Activated B cell treated with CpG ODN at 0.5 μM for 24 hours (primary cell): ENCODE data around the gene TASP1. TPM values are rescaled to one million over a fixed set of nuclear protein-coding genes. Genes with fewer than 3 reads are reported as not detected.

Experiments
- ATAC-seq: fragments of 200-7000 bp; cut with Tn5 transposase; one replicate; pipeline ENCODE4 v1.10.0; 2021; ENCODE audit warnings: low read depth, mild to moderate bottlenecking, moderate library complexity
- CTCF ChIA-PET: fragments of 350-600 bp; sonication (Branson Sonifier 250); formaldehyde crosslinking; loops from one replicate; lab custom pipeline; 2021; ENCODE audit warnings: antibody characterized with exemption; lab: Charles Lee
- POLR2A ChIA-PET: fragments of 350-600 bp; sonication (Branson Sonifier 250); formaldehyde crosslinking; loops from one replicate; lab custom pipeline; 2021; ENCODE audit warnings: antibody characterized with exemption; lab: Charles Lee
- DNase-seq: peaks from one replicate; pipeline ENCODE4 v3.0.0; 2022
- H3K27ac Mint-ChIP-seq: one replicate; pipeline ENCODE4 v1.8.0; 2020; ENCODE audit warnings: mixed read lengths
- H3K27me3 Mint-ChIP-seq: one replicate; pipeline ENCODE4 v1.8.0; 2021; ENCODE audit warnings: mixed read lengths
- H3K36me3 Mint-ChIP-seq: one replicate; pipeline ENCODE4 v1.8.0; 2021; ENCODE audit warnings: low read depth, mixed read lengths
- H3K4me1 Mint-ChIP-seq: one replicate; pipeline ENCODE4 v1.8.0; 2021; ENCODE audit warnings: mixed read lengths
- H3K4me3 Mint-ChIP-seq: one replicate; pipeline ENCODE4 v1.8.0; 2020; ENCODE audit warnings: mild to moderate bottlenecking, mixed read lengths
- H3K9me3 Mint-ChIP-seq: one replicate; pipeline ENCODE4 v1.8.0; 2020; ENCODE audit warnings: mixed read lengths
- CTCF ChIP-seq: fragments of 200-600 bp; IDR thresholded peaks from one replicate; pipeline ENCODE4 v1.8.0; 2022; ENCODE audit warnings: antibody characterized with exemption, mild to moderate bottlenecking
- intact Hi-C: fragments of 100-400 bp; cut with micrococcal nuclease; formaldehyde crosslinking; loops from one replicate; pipeline ENCODE4 v1.15.1; 2024
- total RNA-seq: library from RNA; stranded (reverse); gene quantifications from 2 replicates; pipeline ENCODE4 v1.2.3, GENCODE V29; 2022

TASP1 gene
- 17.6 and 20.6 TPM in 2 replicates for total RNA-seq

- H3K9me3 Mint-ChIP-seq, result no peaks in the 10 kb centered on the region
- H3K4me3 Mint-ChIP-seq, result peak within 1 kb of the TSS; percentile 90
- peak; percentile 87 for DNase-seq
- peak within 1 kb of the TSS; percentile 87 for H3K27ac Mint-ChIP-seq
- peaks cover 17% of the 10 kb centered on the region for H3K27me3 Mint-ChIP-seq
- ATAC-seq, result peak; percentile 97
- TF ChIP-seq CTCF, result no peak
- H3K4me1 Mint-ChIP-seq, result peaks cover 14% of the 10 kb centered on the region
- ChIA-PET POLR2A (interaction anchor here (0.6 kb wide), 1 partner anchor 133 kb away, joined by 4 read pairs; no protein-coding TSS in a partner anchor), CTCF (no interaction called here)
- intact Hi-C loops, result loop anchor here (1.0 to 5.0 kb wide), 3 partner anchors 21 to 146 kb away; partner anchors contain the start of gene ESF1
- H3K36me3 Mint-ChIP-seq, result peaks cover 5% of the 10 kb centered on the region
Measured at GRCh38 chr20:13638496-13639149, at the start of gene TASP1. Gene TASP1 (minus strand): TSS chr20:13638932. CDS start chr20:13630078, 8,854 bp downstream.

GRCh38 chr20:13687815-13688214 lies 49.1 kb upstream of the TASP1 start:
- Mint-ChIP-seq H3K9me3 (no peaks in the 10 kb centered on the region), H3K4me3 (no peak overlapping the region), H3K27me3 (peaks cover 2% of the 10 kb centered on the region), H3K4me1 (peaks cover 32% of the 10 kb centered on the region), H3K27ac (no peak overlapping the region), H3K36me3 (no peaks in the 10 kb centered on the region)
- no peak for ATAC-seq
- no peak for DNase-seq
- ChIA-PET CTCF (no interaction called here), POLR2A (no interaction called here)
- TF ChIP-seq CTCF, result no peak
- intact Hi-C loops, result no loop called here

GRCh38 chr20:13685623-13686022 lies 46.9 kb upstream of the TASP1 start:
- CTCF ChIA-PET, result no interaction called here
- peak; percentile 77 for TF ChIP-seq CTCF
- no peak overlapping the region for H3K4me3 Mint-ChIP-seq

GRCh38 chr20:13684566-13685222 lies 46.0 kb upstream of the TASP1 start:
- DNase-seq (peak; percentile 16), ATAC-seq (peak; percentile 21)
- Mint-ChIP-seq H3K27ac (peak overlapping the region; percentile 68), H3K4me3 (peak overlapping the region; percentile 41), H3K9me3 (no peaks in the 10 kb centered on the region), H3K4me1 (peaks cover 32% of the 10 kb centered on the region), H3K27me3 (no peaks in the 10 kb centered on the region), H3K36me3 (no peaks in the 10 kb centered on the region)
- no peak for TF ChIP-seq CTCF
- intact Hi-C loops, result loop anchor here (1.0 kb wide), 1 partner anchor 33 kb away; no protein-coding TSS in a partner anchor
- ChIA-PET CTCF (no interaction called here), POLR2A (no interaction called here)

More at GRCh38 chr20:13685623-13686022, 46.9 kb upstream of the TASP1 start:
- no peaks in the 10 kb centered on the region for H3K27me3 Mint-ChIP-seq
- peak overlapping the region; percentile 22 for H3K27ac Mint-ChIP-seq
- peaks cover 32% of the 10 kb centered on the region for H3K4me1 Mint-ChIP-seq
- POLR2A ChIA-PET, result no interaction called here
- intact Hi-C loops, result loop anchor here (1.0 kb wide), 1 partner anchor 32 kb away; no protein-coding TSS in a partner anchor
- DNase-seq (no peak), ATAC-seq (no peak)
- no peaks in the 10 kb centered on the region for H3K36me3 Mint-ChIP-seq
- no peaks in the 10 kb centered on the region for H3K9me3 Mint-ChIP-seq

GRCh38 chr20:13683833-13684232 lies 45.1 kb upstream of the TASP1 start:
- ChIA-PET POLR2A (no interaction called here), CTCF (no interaction called here)
- no peak overlapping the region for H3K27ac Mint-ChIP-seq
- no peaks in the 10 kb centered on the region for H3K27me3 Mint-ChIP-seq
- intact Hi-C loops, result no loop called here
- H3K4me1 Mint-ChIP-seq, result peaks cover 32% of the 10 kb centered on the region
- H3K36me3 Mint-ChIP-seq, result no peaks in the 10 kb centered on the region
- ATAC-seq (no peak), DNase-seq (no peak)
- H3K4me3 Mint-ChIP-seq, result no peak overlapping the region
- no peaks in the 10 kb centered on the region for H3K9me3 Mint-ChIP-seq
- no peak for TF ChIP-seq CTCF
